NCI-H748 treated with DMSO at 0.1 percent for 48 hours (cell line): ENCODE measurements around the gene ADAMTS16.
A peak's percentile ranks its signal among the peaks of the same experiment; 100 is the strongest.

Experiments
- DNase-seq: peaks from one replicate; lab custom pipeline; 2025; lab: John Stamatoyannopoulos, UW

The ADAMTS16 gene

DNA sequence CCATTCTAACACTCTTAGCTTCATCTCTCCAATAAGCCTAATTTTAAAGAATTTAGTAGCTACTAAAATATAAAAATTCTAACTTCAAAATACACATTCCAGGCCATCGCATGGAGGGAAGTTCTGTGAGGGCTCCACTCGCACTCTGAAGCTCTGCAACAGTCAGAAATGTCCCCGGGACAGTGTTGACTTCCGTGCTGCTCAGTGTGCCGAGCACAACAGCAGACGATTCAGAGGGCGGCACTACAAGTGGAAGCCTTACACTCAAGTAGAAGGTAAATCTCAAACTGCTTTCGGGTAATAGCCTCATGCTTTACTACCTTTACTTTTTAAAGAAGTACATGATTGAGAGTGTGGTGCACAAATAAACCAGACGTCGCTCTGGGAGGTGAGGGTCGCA lies 94.8 kb downstream of the ADAMTS16 start:
- no peak for DNase-seq

DNA sequence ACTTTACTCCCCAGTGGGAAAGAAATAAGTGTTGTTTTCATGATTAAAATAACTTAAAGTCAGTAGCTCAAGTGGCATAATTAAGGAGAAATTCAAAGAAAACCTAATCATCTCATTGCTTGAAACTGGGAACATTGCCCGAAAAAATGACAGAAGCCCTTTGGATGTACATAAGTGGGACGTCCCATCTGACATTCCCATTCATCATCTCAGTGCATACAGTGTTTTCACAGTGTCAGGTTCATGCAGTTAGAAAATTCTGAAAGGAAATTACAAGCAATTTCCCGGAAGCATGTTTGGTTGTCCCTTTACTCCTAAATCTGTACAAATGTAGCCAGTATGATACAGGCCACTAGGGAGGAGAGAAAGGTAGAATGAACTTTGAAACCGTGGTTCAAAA lies 95.6 kb downstream of the ADAMTS16 start:
- no peak for DNase-seq

DNA sequence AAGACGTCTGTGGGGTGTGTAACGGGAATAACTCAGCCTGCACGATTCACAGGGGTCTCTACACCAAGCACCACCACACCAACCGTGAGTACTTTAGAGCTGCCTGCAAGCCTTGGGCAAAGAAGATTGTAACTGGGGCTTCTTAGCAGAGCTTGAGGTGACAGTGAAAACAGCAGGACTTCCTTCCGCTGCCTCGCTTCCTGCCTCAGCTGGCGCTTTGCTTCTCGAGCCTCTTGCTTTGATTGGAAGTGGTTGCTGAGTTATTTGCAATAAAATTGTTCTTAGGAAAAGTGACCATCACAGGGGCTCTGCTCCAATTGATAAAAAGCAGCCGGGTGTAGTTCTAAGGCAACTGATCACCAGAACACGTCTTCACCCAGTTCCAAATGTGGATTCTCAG lies 99.1 kb downstream of the ADAMTS16 start:
- DNase-seq: no peak

DNA sequence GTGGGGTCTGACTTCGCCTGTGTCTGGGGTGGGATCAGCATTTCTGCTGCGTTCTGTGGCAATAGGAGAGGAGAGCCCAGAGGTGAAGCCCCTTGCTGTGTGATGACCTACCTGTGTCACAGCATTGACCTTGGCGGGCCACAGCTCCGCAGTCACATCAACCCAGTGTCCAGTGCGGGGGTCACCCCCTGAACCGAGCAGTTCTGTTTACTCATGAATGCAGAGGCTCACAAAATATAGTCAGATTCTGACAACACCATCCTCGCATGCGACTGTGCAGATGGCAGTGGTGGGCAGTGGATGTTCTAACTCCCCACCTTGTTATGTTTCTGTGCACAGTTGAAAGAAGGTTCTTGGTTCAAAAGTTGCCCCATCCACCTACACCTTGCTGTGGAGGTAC lies 100.1 kb downstream of the ADAMTS16 start:
- no peak for DNase-seq

DNA sequence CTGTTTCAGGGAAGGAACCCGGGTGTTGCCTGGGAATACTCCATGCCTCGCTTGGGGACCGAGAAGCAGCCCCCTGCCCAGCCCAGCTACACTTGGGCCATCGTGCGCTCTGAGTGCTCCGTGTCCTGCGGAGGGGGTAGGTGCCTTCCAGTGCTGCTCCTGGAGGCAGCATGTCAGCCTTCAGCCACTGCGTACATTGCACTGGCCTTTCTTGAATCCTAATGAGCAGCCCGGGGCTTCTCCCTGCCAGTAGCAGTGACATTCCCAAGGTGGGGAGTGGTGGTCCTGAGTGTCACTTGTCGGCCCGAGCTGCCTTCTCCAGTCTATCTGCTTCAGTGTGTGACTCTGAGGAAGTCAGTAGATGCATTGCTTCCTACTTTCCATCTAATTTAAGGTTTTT lies 101.9 kb downstream of the ADAMTS16 start:
- no peak for DNase-seq

DNA sequence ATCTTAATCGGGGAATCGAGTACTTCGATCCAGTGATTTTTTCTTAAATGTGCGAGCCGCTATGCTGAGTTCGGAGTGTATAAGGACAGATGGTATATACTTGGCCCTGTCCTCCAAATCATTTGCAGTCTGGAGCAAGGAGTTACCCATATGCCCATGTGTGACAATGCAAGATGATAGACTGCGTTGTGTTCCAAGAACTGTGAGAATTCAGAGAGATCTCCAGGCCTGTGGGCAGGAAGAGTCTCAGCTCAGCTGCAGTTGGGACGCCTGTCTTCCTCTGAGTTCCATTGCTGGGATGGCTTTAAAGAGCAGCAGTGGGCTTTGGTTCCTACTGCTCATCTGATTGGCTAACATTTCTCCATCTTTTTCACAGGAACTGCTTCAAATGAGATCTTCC lies 106.6 kb downstream of the ADAMTS16 start:
- DNase-seq: no peak

DNA sequence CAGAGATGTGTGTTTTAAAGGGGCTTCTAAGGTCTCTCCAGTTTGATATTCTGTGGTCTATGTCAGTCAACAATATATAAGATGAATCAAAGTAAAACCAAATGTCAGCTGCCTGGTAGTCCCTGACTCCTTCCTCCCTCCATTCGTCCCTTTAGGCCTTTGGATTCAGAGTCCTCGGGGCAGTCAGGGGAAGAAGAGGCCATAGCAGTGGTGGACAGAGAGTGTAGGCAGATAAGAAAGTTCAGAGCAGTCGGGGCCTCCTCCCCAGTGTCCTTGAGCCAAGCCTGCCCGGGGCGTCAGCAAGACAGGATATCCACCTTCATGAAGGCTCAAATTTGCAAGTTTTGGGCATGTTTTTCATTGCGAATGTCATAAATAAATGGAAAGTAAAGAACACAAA lies 110.6 kb downstream of the ADAMTS16 start:
- DNase-seq: no peak

DNA sequence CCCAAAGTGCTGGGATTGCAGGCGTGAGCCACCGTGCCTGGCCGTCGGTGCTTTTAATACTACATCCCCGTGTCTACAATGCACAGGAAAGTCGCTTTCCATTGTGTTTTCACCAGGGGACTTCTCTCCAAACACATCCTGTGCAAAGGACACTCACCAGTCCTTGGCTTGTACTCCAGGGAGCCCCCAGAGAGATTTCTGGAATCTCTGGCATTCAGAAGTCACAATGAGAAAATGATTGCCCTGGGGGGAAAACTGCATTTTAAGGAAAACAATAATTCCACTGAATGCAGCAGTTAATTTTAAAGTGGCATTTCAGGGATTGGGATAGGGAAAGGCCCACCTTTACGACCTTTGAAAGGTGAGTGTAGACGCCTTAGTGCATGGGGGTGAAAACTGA lies 112.0 kb downstream of the ADAMTS16 start:
- no peak for DNase-seq

DNA sequence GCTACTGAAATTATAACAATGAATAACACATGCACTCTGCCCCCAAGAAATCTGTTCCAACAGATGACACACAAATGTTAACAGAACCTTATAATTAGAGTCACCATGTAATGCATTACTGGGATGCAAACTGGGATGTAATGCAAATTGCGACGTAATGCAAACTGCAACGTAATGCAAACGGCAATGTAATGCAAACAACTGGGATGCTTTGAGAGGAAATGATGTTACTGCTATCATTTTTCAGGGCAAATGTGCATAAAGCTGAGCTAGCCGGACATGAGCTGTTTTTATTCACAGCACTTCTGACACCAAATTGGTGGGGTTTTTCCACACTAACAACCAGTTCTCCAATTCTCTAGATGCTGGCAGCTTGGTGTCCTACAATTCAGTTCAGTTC lies 117.2 kb downstream of the ADAMTS16 start:
- DNase-seq: no peak

DNA sequence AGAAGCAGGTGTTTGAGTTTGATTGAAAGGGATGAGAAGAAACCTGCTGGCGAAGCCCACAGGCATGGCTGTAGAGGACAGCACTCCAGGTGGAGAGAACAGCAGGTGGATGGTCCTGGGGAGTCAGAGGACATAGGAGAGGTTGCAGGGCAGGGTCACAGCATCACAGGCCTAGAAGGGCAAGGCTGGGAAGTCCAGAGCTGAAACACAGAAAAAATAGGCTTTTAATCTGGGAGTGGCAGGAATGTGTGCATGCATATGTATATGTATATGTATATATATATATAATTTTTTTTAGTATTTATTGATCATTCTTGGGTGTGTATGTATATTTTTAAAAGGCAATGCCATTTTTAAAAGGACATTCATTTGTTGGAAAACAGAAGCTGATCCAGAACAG lies 118.4 kb downstream of the ADAMTS16 start:
- no peak for DNase-seq

DNA sequence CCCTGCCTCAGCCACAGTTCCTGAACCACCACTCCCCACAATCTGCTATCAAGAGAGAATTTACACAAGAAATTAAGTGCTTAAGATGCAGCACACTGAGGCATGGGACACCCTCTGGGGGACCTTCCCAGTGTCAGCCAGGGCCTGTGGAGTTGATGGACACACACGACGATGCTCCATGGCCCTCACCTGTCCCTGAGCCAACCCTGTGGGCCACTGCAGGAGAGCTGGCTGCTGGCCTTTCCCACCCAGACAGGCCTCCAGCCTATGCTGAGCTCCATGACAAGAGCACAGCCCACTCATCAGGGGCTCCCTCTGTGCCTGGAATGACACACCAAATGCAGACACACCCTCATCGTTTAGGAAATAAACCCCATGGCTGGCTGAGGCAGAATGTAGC lies 124.6 kb downstream of the ADAMTS16 start:
- DNase-seq: no peak

DNA sequence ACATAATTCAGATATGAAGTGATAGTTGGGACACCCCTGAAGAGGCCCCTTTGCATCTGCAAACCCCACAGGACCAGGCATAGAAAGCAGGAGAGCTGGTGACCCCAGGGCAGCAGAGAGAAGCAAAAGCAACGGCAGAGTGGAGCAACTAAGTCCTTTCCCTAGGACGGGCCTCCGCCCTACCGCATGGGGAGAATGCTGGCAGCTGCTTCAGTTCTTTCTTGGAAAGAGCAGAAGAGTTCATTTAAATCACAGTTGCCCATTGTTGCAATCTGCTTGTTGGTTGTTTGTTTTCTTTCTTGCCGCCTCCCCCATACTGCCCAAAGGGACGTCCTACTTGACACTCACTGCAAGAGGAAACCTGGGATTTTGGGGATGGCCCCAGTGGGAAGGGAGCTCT lies 126.2 kb downstream of the ADAMTS16 start:
- no peak for DNase-seq

DNA sequence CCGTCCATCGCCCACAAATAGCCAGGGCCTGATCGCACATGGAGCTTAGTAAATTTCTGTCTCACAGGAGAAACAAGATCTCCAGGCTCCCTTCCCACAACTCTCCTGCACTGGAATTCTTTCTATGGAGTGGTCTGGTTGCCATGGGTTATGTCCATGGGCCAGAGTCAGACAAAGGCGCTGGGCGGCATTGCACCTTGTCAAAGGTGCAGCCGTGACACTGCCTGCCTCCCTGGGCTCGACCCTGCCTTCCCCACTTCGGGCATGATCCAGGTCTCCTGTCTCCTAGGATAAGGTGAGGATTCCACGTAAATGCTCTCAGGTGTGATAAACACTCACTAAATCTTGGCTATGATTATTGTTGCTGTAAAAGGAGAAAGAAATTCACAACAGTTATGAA lies 130.0 kb downstream of the ADAMTS16 start:
- no peak for DNase-seq

DNA sequence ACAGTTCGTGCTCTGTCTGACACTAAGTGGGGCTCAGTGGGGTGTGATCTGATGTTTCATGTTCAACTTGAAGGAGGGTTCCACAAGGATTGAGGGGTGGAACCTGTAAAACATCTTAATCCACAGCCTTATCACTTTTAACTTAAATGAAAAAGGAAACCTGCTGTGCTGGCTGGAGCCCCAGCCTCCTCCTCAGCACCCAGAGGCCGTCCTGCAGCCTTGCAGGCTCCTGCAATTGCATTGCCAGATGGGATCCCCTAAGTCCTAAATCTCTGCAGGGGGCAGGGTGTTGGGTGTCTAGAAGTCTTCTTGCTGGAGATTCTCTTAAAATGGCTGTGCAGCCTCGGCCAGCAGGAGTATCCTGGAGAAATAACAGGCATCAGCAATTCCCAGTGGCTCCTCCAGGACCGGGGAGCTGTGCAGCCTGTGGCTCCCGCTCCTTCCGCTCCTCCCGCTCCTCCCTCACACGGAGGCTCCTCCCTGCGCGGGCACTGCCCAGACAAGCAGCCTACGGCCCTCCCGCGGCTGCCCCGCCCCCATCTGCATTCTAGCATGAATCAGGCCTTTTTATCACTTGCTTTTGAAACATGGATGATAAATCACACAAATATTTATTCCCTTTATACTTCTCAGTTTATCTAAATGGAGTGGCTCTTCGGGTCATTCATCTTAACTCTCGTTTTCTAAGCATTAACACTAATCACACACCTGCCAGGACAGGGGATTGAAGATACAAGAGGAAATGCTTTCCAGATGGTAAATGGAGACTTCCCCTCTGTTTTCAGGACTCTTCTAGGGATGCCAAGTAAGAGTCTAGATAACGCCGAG lies 131.0 kb downstream of the ADAMTS16 start:
- peak; percentile 77 for DNase-seq

DNA sequence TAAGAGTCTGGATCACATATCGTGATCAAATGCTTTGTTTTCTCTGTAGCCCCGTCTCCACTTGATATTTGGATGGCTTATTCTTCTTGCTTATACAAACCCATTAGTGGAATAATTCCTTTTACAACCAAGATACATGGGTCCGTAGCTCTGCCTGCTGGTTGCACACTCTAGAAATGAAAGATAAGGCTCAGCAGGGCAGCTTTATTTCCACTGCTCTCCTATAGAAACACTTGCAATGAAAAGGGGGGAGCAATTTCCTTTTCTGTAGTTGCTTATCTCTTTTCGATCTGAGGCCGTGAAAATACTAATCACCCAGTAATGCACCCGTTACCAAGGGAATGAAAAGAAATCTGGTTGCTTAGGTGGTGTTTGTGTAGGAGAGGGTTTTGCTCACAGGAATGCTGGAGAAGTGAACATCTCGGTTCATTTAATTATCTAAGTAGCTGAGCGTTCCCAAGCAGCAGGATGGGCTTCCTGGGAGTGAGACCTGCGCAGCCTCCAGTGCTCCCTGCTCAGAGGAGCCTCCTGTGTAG lies 131.7 kb downstream of the ADAMTS16 start:
- DNase-seq: peak; percentile 73

DNA sequence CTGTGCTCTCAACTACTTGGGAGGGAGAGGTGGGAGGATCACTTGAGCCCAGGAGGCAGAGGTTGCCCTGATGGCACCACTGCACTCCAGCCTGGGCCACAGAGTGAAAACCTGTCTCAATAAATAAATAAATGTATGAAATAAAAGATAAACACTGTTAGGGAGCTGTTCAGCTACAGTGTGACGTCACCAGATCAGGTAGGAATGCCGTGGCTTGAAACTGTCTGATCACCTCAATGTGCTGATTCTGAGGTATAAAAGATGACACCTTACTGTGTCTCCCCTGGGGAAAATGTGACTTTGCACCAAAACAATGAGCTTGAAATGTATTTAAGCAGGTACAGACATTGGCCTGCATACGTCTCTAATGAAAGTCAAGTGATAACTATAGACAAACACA lies 133.3 kb downstream of the ADAMTS16 start:
- DNase-seq: no peak

DNA sequence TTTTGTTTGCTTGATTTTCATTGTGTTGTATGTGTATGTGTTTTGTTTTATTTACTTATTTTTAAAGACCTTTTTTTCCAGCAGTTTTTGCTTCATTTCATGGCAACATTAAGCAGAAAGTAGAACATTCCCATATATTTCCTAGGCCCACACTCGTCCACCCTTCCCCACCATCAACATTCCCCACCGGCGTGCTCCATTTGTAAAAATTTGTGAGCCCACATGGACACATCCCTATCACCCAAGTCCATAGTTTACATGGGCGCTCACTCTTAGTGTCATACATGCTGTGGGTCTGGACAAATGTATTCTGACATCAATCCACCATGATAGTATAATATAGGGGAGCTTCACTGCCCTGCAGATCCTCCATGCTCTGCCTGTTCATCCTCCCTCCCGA lies 133.8 kb downstream of the ADAMTS16 start:
- no peak for DNase-seq

DNA sequence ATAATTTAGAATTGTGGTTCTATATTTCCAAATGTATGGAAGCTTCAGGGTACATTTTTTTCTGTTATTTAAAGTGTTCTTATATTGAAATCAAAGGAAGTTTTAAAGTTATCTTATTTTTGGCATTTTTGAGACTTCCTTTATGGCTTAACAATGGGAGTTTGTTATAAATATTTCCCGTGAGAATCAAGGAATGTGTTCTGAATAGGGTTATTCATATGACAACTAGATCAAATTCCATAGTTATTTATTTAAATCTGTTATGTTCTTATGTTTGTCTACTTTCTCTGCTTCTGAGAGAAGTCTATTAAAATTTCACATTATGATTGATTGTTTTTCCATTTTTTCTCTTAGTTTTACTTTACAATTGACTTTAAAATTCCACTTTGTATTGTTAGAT lies 135.1 kb downstream of the ADAMTS16 start:
- no peak for DNase-seq

DNA sequence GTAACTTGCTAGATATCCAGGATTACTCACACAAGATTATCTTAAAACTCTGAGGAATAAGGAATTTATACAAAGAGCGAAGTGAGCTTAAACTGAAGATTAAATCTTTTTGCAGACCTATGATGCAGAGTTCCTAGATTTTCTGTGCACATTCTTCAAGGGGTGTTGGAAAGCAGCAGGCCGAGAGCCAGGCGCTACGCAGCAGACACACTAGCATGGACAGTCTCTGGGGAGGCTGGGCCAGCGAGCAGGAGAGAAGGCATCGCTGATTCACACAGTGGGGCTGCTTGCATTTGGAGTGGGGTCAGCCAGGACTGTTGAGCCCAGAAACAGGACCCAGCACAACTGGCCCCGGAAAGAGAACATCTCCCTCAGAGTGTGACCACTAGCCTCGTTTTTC lies 136.3 kb downstream of the ADAMTS16 start:
- no peak for DNase-seq

DNA sequence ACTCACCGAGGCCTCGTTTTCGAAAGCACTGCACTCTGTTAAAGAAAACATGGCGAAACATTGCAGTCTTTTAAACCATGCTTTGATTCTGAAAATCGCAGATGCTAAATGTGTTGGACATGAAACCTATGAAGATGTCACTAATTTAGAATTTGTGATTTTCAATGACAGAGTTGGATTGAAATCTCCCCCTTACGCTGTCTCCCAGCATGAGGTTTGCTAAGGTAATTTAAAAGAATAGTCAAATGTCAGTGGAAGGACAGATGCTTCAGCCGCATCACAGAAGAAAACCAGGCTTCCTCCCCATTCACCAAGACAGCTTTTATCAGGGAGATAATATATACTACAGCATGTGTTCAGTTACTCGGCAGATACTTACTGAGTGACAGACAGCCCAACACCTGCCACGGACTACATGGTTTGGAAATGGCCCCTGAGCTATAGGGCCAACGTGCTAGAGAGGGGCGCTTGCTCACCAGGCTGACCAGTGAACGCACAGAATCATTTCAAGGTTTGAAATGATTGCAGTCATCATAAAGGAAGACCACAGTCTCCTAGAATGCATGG lies 136.9 kb downstream of the ADAMTS16 start:
- no peak for DNase-seq

DNA sequence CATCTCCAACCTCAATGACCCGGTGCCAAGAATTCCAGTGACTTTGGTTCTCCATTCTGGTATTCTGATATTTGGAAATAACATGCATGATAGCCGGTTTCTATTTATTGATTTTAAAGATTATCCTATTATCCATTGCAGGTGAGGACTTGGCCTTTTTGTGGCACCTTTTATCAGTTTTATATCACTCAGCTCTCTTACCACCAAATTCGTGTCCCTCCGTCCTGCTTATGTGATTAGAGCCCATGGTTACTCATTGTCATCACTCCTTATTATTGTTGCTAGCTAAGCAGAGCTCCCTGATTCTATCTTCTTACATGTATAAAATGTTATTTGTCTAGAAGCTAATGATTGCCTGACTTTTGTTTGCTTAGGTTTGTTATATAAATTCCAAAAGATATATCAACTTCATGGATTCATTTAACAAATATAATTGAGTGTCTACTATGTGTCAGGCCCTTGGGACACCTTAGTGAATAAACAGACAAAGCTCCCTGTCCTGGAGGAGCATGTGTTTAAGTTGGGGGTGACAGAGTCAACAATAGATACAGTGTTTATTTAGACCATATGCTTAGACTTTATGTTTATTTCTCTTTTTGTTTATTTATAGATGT lies 138.2 kb downstream of the ADAMTS16 start:
- no peak for DNase-seq

DNA sequence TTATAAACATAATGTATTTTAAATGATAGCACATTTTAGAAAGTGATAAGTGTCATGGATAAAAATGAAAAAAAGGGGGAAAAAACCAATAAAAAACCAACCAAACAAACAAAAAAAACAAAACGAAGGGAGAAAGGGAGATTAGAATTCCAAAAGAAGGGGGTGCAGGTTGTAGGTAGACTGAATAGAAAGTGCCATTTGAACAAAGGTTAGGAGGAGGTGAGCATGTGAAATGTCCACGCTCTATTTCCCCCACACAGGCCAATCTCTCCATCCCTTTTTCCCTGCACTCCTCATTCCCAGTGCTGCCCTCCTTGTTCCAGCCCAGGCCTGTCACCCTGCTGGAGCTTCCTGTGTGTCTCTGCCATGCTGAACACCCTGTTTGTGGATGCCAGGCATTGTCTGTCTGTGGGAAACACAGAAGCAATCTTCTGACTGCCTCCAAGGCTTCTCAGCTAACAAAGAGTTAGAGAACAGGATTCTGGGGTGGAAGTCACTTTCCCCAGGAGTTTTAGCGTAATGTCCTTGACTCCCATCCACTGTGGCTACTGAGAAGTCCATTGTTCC lies 138.8 kb downstream of the ADAMTS16 start:
- no peak for DNase-seq

DNA sequence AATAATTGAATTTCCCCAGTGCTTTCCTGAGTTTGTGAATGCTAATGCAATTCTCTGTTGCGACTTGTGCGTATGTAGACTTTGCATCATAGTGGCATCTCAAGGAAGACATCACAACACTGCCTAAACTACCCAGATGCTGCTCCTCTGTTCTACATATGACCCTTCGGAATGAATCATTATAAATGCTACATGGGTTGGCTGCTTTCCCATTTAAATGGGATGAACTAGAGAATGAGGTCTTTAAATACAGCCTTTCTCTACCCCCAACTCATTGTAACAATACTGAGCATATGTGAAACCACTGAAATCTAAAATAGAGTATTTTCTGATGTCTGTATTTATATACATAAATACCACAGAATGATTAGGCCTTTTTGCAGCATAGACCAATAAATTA lies 145.8 kb downstream of the ADAMTS16 start:
- no peak for DNase-seq
